Measurements from ENCODE around the gene BRSK2.
"Not testable (repeated sequence)": the region's sequence is repeated elsewhere in the genome, so short reads cannot be mapped to it uniquely, and the experiment has no call there.

The BRSK2 gene

GRCh38 chr11:1501421-1502167, 111.9 kb downstream of the BRSK2 start:
- no peak for DNase-seq (ENCODE audit: low spot score)

- no peak for DNase-seq (ENCODE audit: low spot score)
Observed at GRCh38 chr11:1502168-1502953, 112.6 kb downstream of the BRSK2 start.

- no peak for DNase-seq (ENCODE audit: low spot score)
Observed at GRCh38 chr11:1502954-1503707, 113.4 kb downstream of the BRSK2 start.

- DNase-seq (ENCODE audit: low spot score), result no peak
Observed at GRCh38 chr11:1503708-1504104, 114.0 kb downstream of the BRSK2 start.

GRCh38 chr11:1504138-1504537, 114.4 kb downstream of the BRSK2 start:
- no peak for DNase-seq (ENCODE audit: low spot score)

GRCh38 chr11:1504581-1505290, 115.0 kb downstream of the BRSK2 start:
- no peak for DNase-seq (ENCODE audit: low spot score)

- no peak for DNase-seq (ENCODE audit: low spot score)
Observed at GRCh38 chr11:1505480-1505879, 115.7 kb downstream of the BRSK2 start.

- no peak for DNase-seq (ENCODE audit: low spot score)
Observed at GRCh38 chr11:1506981-1507380, 117.2 kb downstream of the BRSK2 start.

- no peak for DNase-seq (ENCODE audit: low spot score)
Observed at GRCh38 chr11:1507381-1508140, 117.8 kb downstream of the BRSK2 start.

- DNase-seq (ENCODE audit: low spot score), result no peak
Observed at GRCh38 chr11:1508491-1508891, 118.8 kb downstream of the BRSK2 start.

GRCh38 chr11:1508986-1509385, 119.3 kb downstream of the BRSK2 start:
- no peak for DNase-seq (ENCODE audit: low spot score)

- no peak for DNase-seq (ENCODE audit: low spot score)
Observed at GRCh38 chr11:1509626-1510255, 120.0 kb downstream of the BRSK2 start.

- not testable (repeated sequence) for DNase-seq (ENCODE audit: low spot score)
Observed at GRCh38 chr11:1510351-1510750, 120.6 kb downstream of the BRSK2 start.

GRCh38 chr11:1510928-1511327, 121.2 kb downstream of the BRSK2 start:
- DNase-seq (ENCODE audit: low spot score), result no peak

- no peak for DNase-seq (ENCODE audit: low spot score)
Observed at GRCh38 chr11:1511937-1512496, 122.3 kb downstream of the BRSK2 start.

All from hematopoietic multipotent progenitor cell treated with erythropoietin and hydrocortisone succinate and interleukin-3 and kit ligand, for 17 days (in vitro differentiated cells).